Stimulated activated CD4-positive, alpha-beta T cell treated with anti-CD3 and anti-CD28 coated beads, Interleukin-12 subunit alpha, Interleukin-12 subunit beta, amount 100 ng/mL, for 4 hours (primary cell): ENCODE results near the gene OIT3.
"Not testable (repeated sequence)": the region's sequence is repeated elsewhere in the genome, so short reads cannot be mapped to it uniquely, and the experiment has no call there.

ENCODE experiments used
- DNase-seq: peaks from one replicate; pipeline ENCODE4 v3.0.0-alpha.2; 2020

OIT3 gene

DNA sequence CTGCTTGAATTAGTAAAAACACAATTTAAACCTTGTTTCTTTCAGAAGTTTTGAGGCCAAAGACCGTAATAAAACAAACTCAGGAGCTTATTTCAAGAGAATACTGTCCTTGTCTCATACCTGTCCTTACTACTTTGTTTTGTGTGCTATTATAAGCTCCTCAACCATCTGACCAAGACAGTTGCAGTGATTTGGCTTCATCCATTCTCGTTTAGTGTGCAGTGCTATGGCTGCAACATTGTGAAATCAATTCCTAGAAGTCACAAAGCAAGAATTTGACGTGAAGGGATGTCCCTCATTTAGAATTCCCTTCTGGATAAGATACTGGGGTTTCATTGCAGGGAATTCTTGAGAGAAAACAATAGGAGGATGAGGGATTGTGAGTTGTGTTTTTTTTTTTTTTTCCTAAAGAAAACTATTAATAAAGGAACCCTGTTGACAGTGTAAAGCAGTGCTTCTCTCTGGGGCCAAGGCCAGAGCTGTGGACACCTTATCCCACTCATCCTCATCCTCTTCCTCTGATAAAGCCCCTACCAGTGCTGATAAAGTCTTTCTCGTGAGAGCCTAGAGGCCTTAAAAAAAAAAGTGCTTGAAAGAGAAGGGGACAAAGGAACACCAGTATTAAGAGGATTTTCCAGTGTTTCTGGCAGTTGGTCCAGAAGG lies at the start of gene OIT3:
OIT3 (plus strand) TSS at position 604 of the 663 bp plus-strand sequence. CDS start 60 bp downstream, outside the sequence.
- no peak for DNase-seq

DNA sequence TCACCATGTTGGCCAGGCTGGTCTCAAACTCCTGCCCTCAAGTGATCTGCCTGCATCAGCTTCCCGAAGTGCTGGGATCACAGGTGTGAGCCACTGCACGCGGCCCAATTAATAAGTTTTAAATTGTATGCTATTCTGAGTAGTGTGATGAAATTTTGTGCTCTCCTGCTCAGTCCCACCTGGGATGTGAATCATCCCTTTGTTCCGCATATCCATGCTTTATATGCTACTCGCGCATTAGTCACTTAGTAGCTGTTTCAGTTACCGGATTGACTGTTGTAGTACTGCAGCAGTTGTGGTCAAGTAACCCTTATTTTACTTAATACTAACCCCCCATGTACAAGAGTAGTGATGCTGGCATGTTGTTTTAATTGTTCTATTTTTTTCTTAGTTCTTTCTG lies 47.3 kb upstream of the OIT3 start:
- no peak for DNase-seq

DNA sequence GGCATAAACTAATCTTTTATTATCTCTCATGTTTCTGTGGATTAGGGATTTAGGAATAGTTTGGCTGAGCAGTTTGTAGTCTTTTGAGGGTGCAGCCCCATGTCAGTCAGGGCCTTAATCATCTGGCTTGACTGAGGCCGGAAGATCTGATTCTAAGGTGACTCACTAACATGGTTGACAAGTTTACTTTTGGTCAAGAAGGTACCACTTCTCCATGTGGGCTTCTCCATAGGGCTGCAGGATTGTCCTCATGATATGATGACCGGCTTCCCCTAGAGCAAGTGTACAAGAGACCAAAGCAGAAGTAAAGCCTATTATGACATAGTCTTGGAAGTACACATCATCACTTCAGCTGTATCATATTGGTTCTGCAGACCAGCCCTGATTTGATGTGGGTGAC lies 45.9 kb upstream of the OIT3 start:
- DNase-seq = no peak

- DNase-seq = no peak
These were observed 42.7 kb upstream of the OIT3 start for GRCh38 chr10:72850861-72851260.

DNA sequence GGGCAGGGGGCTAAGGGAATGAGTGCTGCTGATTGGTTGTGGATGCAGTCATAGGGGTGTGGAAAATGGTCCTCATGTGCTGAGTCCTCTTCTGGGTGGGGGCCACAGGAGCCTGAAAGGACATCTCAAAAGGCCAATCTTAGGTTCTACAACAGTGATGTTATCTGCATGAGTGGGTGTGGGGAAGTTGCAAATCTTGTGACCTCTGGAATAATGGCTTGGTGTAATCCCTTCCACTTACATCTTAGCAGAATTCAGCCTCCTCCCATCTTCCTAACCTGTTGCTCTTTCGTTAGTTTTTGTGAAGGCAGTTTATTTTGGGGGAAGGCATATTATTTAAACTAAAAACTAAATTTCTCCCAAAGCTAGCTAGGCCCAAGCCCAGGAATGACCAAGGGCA lies 42.0 kb upstream of the OIT3 start:
- DNase-seq = no peak

DNA sequence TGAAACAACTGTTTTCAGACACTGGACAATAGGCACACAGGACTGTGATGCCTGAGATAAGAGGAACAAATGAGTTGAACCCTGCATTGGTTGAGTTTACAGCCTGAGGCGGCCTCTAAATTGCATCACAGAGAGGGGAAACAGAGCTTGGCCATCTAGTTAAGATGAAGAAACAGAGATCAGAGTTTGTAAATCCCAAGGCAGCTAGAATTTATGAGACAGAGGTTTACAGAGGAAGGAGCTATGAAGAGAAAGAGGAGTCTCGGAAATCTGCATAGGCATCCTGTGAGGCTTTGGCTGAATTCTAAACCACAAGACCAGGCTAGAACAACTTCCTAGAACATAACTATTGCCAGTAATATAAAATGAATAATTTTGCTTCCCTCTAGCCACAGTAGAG lies 41.0 kb upstream of the OIT3 start:
- DNase-seq = no peak

- no peak for DNase-seq
These were observed 38.4 kb upstream of the OIT3 start for GRCh38 chr10:72855129-72855528.

GRCh38 chr10:72855790-72856189 lies 37.7 kb upstream of the OIT3 start:
- no peak for DNase-seq

DNA sequence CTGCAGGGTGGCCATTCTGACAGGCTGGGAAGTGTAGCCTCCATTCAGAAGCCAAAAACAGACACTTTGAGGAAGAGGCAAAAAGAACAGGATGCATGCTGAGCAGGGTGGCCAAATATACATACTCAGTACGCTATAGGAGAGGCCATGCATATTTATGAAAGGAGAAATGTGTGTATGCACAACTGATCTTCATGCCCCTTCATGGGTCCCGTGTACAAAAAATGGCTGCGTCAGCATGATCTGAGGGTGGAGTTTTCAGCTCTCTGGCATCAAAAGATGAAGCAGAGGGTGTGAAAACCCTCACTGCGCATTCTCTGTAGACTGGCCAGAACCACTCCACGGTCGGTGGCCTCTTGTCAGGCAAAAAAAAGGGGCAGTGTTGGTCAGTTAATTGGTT lies 35.5 kb upstream of the OIT3 start:
- DNase-seq = no peak

DNA sequence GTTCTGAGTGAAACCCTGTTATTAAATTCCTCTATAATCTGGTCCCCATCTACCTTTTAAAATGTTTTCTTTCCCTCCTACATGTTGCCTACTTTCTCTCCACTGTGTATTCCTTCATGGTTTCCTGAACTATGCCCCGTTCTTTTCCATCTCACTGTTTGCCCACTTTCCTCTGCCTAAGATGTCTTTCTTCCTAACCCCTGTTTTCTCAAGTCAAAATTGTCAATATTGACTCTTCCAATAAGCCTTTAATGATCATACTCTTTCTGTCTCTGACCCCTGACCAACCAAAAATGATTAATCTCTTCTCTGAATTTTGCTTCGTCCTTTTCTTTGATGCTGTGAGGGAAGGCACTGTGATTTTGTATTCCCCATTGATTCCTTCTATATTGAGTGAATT lies 30.6 kb upstream of the OIT3 start:
- no peak for DNase-seq

DNA sequence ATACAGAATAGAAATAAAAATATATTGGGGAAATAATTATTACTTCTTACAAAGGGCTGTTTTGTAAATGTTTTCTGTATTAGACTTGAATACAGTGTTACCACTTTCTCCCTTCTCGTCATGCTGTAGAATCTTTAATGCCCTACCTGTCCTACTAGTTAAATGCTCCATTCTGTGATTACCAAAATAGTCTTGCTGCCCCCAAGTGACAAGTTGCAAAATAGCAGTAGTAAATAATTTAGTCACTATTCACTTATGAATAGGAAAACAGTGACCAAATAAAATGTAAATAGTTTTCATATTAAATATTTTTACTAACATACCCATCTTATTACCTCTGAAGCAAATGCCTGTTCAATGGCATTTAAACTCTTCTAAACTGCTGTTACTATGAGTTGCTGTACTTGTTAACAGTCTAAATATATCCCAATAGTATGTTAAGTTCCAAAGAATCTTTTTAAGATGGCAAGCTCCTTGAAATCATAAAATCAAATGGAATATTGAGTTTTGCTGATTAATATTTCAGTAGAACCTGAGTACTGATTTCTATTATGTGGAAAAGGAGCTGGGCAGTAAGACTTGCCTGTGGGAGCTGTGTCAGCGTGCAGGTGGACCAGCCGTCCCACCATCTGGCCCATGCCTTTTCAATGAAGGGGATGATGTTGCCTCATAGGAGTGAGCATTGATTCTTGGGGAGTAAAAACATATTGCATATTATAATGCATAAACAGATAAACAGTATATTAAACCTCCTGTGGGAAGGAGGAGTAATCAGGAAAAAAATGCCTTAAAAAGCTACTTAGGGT lies 18.1 kb upstream of the OIT3 start:
- DNase-seq = no peak

DNA sequence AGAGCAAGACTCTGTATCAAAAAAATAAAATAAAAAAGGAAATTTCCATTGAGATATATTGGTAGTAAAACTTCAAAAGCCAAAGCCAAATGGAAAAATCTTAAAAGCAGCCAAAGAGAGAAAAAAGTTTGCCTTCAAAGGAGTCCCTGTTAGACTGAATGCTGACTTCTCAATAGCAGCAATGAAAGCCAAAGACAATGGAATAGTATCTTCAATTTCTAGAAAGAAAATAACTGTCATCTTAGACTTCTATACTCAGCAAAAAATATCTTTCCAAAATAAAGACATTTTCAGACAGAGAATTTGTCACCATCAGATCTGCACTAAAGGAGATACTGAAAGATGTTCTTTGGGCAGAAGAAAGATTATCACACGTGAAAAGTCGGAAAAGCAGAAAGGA lies 14.3 kb upstream of the OIT3 start:
- DNase-seq = no peak

GRCh38 chr10:72881291-72881690 lies 12.2 kb upstream of the OIT3 start:
- no peak for DNase-seq

GRCh38 chr10:72883861-72884260 lies 9.7 kb upstream of the OIT3 start:
- no peak for DNase-seq

- DNase-seq = no peak
These were observed 7.6 kb upstream of the OIT3 start for GRCh38 chr10:72885953-72886352.

- no peak for DNase-seq
These were observed 6.9 kb upstream of the OIT3 start for GRCh38 chr10:72886621-72887020.

DNA sequence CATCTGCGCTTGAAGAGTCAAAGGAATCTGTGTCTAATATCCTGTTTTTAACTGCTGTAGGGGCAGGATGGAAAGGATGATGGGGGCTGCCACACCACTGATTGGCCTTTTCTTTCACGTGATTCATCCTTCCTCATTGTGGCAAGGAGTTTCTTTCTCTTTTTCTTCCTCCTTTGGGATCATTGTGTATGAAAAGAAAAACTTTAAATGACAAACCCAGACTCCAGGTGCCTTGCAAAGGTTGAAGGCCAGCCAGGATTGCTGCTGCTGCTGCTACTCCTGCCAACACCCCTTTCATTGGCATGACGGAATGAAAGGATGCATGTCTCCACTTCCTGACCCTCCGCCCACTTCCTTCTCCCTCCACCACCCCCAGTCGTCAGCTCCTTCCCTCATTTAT lies 6.5 kb upstream of the OIT3 start:
- DNase-seq = no peak

GRCh38 chr10:72888151-72888638 lies 5.3 kb upstream of the OIT3 start:
- no peak for DNase-seq

GRCh38 chr10:72889391-72889831 lies 4.1 kb upstream of the OIT3 start:
- no peak for DNase-seq

DNA sequence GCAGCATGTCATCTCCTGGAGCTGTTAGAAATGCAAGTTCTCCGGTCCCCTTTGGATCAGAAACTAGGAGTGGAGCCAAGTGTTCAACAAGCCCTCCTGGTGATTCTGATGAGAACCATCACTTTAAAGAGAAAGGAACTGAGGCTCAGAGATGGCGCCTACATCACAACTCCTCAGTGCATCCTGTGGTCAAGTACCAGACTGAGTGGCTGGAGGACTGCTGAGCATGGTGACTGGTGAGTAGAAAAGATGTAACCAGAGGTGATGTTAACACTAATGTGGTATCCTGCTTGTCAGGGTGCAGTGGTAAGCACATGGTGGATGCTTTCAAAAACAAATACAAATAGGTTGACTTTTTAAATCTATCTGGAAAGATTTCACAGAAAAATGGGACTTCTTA lies 3.5 kb upstream of the OIT3 start:
- no peak for DNase-seq

DNA sequence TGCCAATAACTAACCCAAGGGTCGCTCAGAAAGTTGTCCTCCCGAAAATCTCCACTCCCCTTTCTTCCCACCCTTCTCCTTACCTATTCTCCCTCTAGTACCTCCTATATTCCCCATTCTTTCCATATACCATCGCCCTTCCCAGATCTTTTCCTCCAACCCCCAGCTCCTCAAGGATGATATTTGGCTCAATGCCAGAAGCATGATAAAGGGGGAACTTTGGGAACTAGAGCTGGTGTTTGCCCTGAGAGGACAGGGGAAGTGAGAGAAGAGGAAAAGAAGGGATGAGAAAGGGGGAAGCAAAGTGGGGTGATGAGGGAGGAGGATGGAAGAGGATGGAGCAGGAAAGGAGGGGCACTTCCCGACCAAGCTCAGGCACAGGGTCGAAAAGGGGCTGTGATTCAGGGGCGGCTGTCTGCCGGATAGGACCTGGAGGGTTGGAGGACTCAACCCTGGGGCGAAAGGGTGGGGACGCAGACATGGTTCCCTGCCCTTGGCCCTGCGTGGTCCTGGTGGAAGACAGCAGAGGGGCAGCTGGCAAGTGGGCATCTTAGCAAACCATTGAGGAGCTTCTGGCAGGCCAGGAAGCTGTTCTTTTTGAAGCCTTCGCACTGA lies 1.8 kb downstream of the OIT3 start:
- DNase-seq = no peak

GRCh38 chr10:72898616-72899015 lies 5.1 kb downstream of the OIT3 start:
- no peak for DNase-seq

GRCh38 chr10:72899545-72899944 lies 6.0 kb downstream of the OIT3 start:
- no peak for DNase-seq

DNA sequence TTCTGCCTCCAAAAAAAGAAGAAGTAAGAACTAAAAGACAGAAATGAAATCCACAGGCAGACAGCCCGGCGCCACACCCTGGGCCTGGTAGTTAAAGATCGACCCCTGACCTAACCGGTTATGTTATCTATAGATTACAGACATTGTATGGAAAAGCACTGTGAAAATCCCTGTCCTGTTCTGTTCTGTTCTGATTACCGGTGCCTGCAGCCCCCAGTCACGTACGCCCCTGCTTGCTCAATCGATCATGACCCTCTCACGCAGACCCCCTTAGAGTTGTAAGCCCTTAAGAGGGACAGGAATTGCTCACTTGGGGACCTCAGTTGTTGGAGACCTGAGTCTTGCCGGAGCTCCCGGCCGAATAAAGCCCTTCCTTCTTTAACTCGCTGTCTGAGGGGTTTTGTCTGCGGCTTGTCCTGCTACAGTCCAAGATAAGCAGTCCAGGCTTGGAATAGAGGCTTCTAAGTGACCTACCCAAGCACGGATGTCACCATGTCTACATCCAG lies 10.5 kb downstream of the OIT3 start:
- DNase-seq = not testable (repeated sequence)
